Osteoblast (primary cell): ENCODE results near the gene SNAI3. TPM values are rescaled to one million over a fixed set of nuclear protein-coding genes. Genes with fewer than 3 reads are reported as not detected.

Source experiments
- DNase-seq: peaks from one replicate; pipeline ENCODE4 v3.0.0; 2011; ENCODE audit warnings: low spot score, mixed read lengths; ENCODE audit not compliant: insufficient read length; ENCODE audit errors: missing footprints
- H2AFZ ChIP-seq: 2 replicates; pipeline ENCODE4 v1.6.0; 2011; ENCODE audit warnings: mild to moderate bottlenecking, low read length
- H3K27ac ChIP-seq: 2 replicates; pipeline ENCODE4 v1.5.1; 2011; ENCODE audit warnings: mild to moderate bottlenecking, low read depth, low read length, moderate library complexity
- H3K27me3 ChIP-seq: 2 replicates; pipeline ENCODE4 v1.6.0; 2012; ENCODE audit warnings: mild to moderate bottlenecking, control low read depth, inconsistent platforms, low read length, moderate library complexity; ENCODE audit not compliant: insufficient read depth
- H3K36me3 ChIP-seq: 2 replicates; pipeline ENCODE4 v1.5.1; 2011; ENCODE audit warnings: mild to moderate bottlenecking, low read length, control low read depth, moderate library complexity; ENCODE audit not compliant: insufficient read depth
- H3K4me1 ChIP-seq: 2 replicates; pipeline ENCODE4 v1.5.1; 2011; ENCODE audit warnings: mild to moderate bottlenecking, low read length, control low read depth, moderate library complexity; ENCODE audit not compliant: insufficient read depth
- H3K4me2 ChIP-seq: 2 replicates; pipeline ENCODE4 v1.6.0; 2011; ENCODE audit warnings: mild to moderate bottlenecking, low read length; ENCODE audit not compliant: insufficient read depth
- H3K4me3 ChIP-seq: fragments of 200-600 bp; sonication (generic); 3 replicates; pipeline ENCODE4 v1.5.1; 2012; ENCODE audit warnings: mild to moderate bottlenecking, low read length, inconsistent platforms; ENCODE audit not compliant: insufficient read depth
- H3K79me2 ChIP-seq: 2 replicates; pipeline ENCODE4 v1.6.0; 2012; ENCODE audit warnings: mild to moderate bottlenecking, low read length, control low read depth, inconsistent platforms; ENCODE audit not compliant: insufficient read depth
- H3K9me3 ChIP-seq: 2 replicates; pipeline ENCODE4 v1.5.1; 2011; ENCODE audit warnings: low read depth, low read length, control low read depth
- H4K20me1 ChIP-seq: 2 replicates; pipeline ENCODE4 v1.6.0; 2012; ENCODE audit warnings: mild to moderate bottlenecking, low read length, control low read depth; ENCODE audit not compliant: insufficient read depth
- total RNA-seq: library from RNA; depleted of rRNA; stranded (reverse); fragments of >200 nt; gene quantifications from 2 replicates; pipeline ENCODE4 v1.2.3, GENCODE V29; 2012
- TF ChIP-seq, protein P1 (sequence below): IDR thresholded peaks from 2 replicates; pipeline ENCODE4 v1.5.1; 2011; ENCODE audit warnings: mild to moderate bottlenecking, low read depth, low read length, moderate library complexity; ENCODE audit errors: extremely low read depth

The SNAI3 gene
- total RNA-seq, 1 donor: not detected

DNA sequence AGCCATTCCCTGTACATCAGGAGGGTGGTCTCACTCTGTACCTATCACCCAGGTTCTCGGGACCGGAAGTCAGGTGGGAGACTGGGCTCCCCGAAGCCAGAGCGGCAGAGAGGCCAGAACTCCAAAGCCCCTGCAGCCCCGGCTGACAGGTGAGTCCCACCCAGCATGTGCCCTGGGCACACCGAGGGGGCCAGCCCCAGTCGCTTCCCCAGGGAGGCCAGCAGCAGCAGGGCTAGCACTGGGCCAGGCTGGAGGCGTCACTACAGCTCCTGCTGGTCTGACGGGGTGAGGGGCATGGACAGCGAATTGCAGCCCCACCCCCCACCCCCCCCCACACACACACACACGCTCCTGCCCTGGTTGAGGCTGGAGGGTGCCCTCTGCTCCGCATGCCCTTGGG lies 55.9 kb downstream of the SNAI3 start:
- H3K27me3 ChIP-seq: no peaks in the 10 kb centered on the region
- no peak overlapping the region for H3K4me3 ChIP-seq

GRCh38 chr16:88629835-88630234 lies 56.5 kb downstream of the SNAI3 start:
- H3K27ac ChIP-seq: no peak overlapping the region
- no peak overlapping the region for H3K4me3 ChIP-seq
- H3K4me2 ChIP-seq: no peak overlapping the region
- H4K20me1 ChIP-seq: peaks cover 3% of the 10 kb centered on the region
- no peak for DNase-seq
- no peaks in the 10 kb centered on the region for H3K79me2 ChIP-seq
- no peaks in the 10 kb centered on the region for H3K9me3 ChIP-seq
- H3K4me1 ChIP-seq: peaks cover 1% of the 10 kb centered on the region
- TF ChIP-seq, protein P1, sequence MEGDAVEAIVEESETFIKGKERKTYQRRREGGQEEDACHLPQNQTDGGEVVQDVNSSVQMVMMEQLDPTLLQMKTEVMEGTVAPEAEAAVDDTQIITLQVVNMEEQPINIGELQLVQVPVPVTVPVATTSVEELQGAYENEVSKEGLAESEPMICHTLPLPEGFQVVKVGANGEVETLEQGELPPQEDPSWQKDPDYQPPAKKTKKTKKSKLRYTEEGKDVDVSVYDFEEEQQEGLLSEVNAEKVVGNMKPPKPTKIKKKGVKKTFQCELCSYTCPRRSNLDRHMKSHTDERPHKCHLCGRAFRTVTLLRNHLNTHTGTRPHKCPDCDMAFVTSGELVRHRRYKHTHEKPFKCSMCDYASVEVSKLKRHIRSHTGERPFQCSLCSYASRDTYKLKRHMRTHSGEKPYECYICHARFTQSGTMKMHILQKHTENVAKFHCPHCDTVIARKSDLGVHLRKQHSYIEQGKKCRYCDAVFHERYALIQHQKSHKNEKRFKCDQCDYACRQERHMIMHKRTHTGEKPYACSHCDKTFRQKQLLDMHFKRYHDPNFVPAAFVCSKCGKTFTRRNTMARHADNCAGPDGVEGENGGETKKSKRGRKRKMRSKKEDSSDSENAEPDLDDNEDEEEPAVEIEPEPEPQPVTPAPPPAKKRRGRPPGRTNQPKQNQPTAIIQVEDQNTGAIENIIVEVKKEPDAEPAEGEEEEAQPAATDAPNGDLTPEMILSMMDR: no peak
- no peak overlapping the region for H2AFZ ChIP-seq
- H3K36me3 ChIP-seq: peaks cover 33% of the 10 kb centered on the region
- H3K27me3 ChIP-seq: no peaks in the 10 kb centered on the region

More for the DNA sequence above, 55.9 kb downstream of the SNAI3 start:
- TF ChIP-seq, protein P1: no peak
- no peak overlapping the region for H3K27ac ChIP-seq
- no peak for DNase-seq
- no peak overlapping the region for H3K4me2 ChIP-seq
- H3K36me3 ChIP-seq: peaks cover 27% of the 10 kb centered on the region
- peaks cover 6% of the 10 kb centered on the region for H3K4me1 ChIP-seq
- H3K79me2 ChIP-seq: no peaks in the 10 kb centered on the region
- H2AFZ ChIP-seq: no peak overlapping the region
- H3K9me3 ChIP-seq: no peaks in the 10 kb centered on the region
- H4K20me1 ChIP-seq: peaks cover 8% of the 10 kb centered on the region

DNA sequence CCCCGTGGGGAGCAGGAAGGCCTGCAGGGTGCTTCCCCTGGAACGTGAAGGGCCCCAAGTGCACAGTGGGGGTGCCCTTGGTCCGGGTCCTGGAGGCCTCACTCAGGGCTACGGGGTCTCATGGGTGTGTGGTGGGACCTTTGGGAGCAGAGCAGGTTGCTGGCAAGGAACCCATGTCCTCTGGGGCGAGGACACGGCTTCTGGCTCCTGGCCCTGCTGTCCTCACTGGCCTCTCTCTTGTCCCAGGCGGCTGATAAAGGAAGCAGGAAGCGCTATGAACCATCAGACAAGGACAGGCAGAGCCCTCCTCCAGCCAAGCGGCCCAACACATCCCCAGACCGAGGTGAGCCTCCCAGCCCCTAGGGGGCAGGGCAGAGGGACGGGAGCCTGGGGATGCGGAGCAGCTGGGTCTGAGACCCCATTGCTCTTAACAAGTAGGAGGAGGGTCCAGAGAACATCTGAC lies 57.8 kb downstream of the SNAI3 start:
- no peaks in the 10 kb centered on the region for H3K4me1 ChIP-seq
- no peak overlapping the region for H3K27ac ChIP-seq
- H3K4me2 ChIP-seq: no peak overlapping the region
- TF ChIP-seq, protein P1: peak; percentile 31
- H3K79me2 ChIP-seq: no peaks in the 10 kb centered on the region
- H4K20me1 ChIP-seq: peaks cover 3% of the 10 kb centered on the region
- H2AFZ ChIP-seq: no peak overlapping the region
- no peaks in the 10 kb centered on the region for H3K27me3 ChIP-seq
- peaks cover 41% of the 10 kb centered on the region for H3K36me3 ChIP-seq
- H3K9me3 ChIP-seq: no peaks in the 10 kb centered on the region
- no peak overlapping the region for H3K4me3 ChIP-seq
- DNase-seq: no peak

Other genes with a start within 250 kb of the SNAI3 start
- gene ZFPM1, start 233.2 kb downstream of the SNAI3 start, total RNA-seq: 0.88 and 2.2 TPM in 2 replicates
- gene ZC3H18, start 116.1 kb downstream of the SNAI3 start, total RNA-seq: 10.6 and 10.9 TPM in 2 replicates
- gene IL17C, start 47.9 kb downstream of the SNAI3 start, total RNA-seq: under 0.01 and 0.29 TPM in 2 replicates
- gene CYBA, start 35.5 kb downstream of the SNAI3 start, total RNA-seq: 144 and 250 TPM in 2 replicates
- gene MVD, start 23.4 kb downstream of the SNAI3 start, total RNA-seq: 67.3 and 73.1 TPM in 2 replicates
- gene RNF166, start 19.9 kb upstream of the SNAI3 start, total RNA-seq: 14.5 and 18.0 TPM in 2 replicates
- 14.8 and 15.6 TPM in 2 replicates for gene CTU2, start 20.0 kb upstream of the SNAI3 start, total RNA-seq
- 187 and 207 TPM in 2 replicates for gene PIEZO1, start 98.7 kb upstream of the SNAI3 start, total RNA-seq
- gene CDT1, start 117.3 kb upstream of the SNAI3 start, total RNA-seq: 2.9 TPM in 2 replicates
- gene APRT, start 125.4 kb upstream of the SNAI3 start, total RNA-seq: 41.8 and 53.6 TPM in 2 replicates
- gene GALNS, start 170.4 kb upstream of the SNAI3 start, total RNA-seq: 43.6 and 48.1 TPM in 2 replicates
- gene TRAPPC2L, start 170.6 kb upstream of the SNAI3 start, total RNA-seq: 43.1 and 47.7 TPM in 2 replicates
- not detected in 2 replicates for gene PABPN1L, start 180.2 kb upstream of the SNAI3 start, total RNA-seq